ENCODE measurements around the gene TMCO1. TPM values are rescaled to one million over a fixed set of nuclear protein-coding genes. Genes with fewer than 3 reads are reported as not detected.

Gene TMCO1
- total RNA-seq, 1 experiment from 2014 or later: 70.1 TPM

GRCh38 chr1:165726841-165727240 is 41.8 kb downstream of the TMCO1 start:
- no peak overlapping the region for H2AK5ac ChIP-seq (ENCODE audit: insufficient read length, low read length)
- Mint-ChIP-seq H3K4me3 (no peak overlapping the region), H3K27me3 (ENCODE audit: low read depth) (no peaks in the 10 kb centered on the region), H3K9me3 (no peaks in the 10 kb centered on the region), H3K36me3 (ENCODE audit: insufficient read depth in 1 of 3, low read depth in 3 of 3) (peaks cover 0 to 8% (median 4%) of the 10 kb centered on the region in 3 experiments; a peak in 4 of 7 replicates), H3K4me1 (no peaks in the 10 kb centered on the region), H3K27ac (no peak overlapping the region)
- H2AFZ ChIP-seq (ENCODE audit: low read length): no peak overlapping the region
- H3K4me2 ChIP-seq (ENCODE audit: insufficient read depth, insufficient read length, low read length): no peak overlapping the region
- no peaks in the 10 kb centered on the region for H3K79me2 ChIP-seq (ENCODE audit: insufficient read depth, low read length)
- no peaks in the 10 kb centered on the region for H3K23me2 ChIP-seq (ENCODE audit: insufficient read length, low read depth, low read length, poor library complexity, severe bottlenecking)
- H4K8ac ChIP-seq (replicated peaks; ENCODE audit: insufficient read length, low read depth, low read length): no peak overlapping the region
- H3K27ac ChIP-seq (ENCODE audit: insufficient read length, low read depth, low read length): no peak overlapping the region
- H2BK5ac ChIP-seq (ENCODE audit: insufficient read length, low read length): no peak overlapping the region
- no peak overlapping the region for H3K23ac ChIP-seq (ENCODE audit: insufficient read length, low read depth, low read length)
- H2BK20ac ChIP-seq (ENCODE audit: low read depth, low read length, poor library complexity, severe bottlenecking): no peak overlapping the region
- H2BK15ac ChIP-seq (ENCODE audit: low read depth, low read length): no peak overlapping the region
- no peaks in the 10 kb centered on the region for H3K79me1 ChIP-seq (ENCODE audit: insufficient read depth, low read depth, low read length, poor library complexity, severe bottlenecking)
- no peak overlapping the region for H3K18ac ChIP-seq (ENCODE audit: insufficient read length, low read depth, low read length)
- no peak overlapping the region for H3T11ph ChIP-seq (ENCODE audit: low read length)
- H4K5ac ChIP-seq (ENCODE audit: insufficient read length, low read depth, low read length): no peak overlapping the region
- H4K91ac ChIP-seq (ENCODE audit: insufficient read length, low read depth, low read length): no peak overlapping the region
- no peaks in the 10 kb centered on the region for H3K27me3 ChIP-seq (ENCODE audit: insufficient read depth, low read length)
- no peaks in the 10 kb centered on the region for H3K9me3 ChIP-seq (ENCODE audit: control insufficient read depth, low read depth, low read length)
- H4K20me1 ChIP-seq (ENCODE audit: control insufficient read depth, insufficient read depth, insufficient read length): no peaks in the 10 kb centered on the region
- H3K56ac ChIP-seq (ENCODE audit: insufficient read length, low read depth, low read length): no peak overlapping the region
- WGBS (ENCODE audit: extremely low coverage, insufficient read length, low lambda C conversion rate): no CpG with 5 or more reads among the region's 2 CpGs
- TF ChIP-seq, protein P1, sequence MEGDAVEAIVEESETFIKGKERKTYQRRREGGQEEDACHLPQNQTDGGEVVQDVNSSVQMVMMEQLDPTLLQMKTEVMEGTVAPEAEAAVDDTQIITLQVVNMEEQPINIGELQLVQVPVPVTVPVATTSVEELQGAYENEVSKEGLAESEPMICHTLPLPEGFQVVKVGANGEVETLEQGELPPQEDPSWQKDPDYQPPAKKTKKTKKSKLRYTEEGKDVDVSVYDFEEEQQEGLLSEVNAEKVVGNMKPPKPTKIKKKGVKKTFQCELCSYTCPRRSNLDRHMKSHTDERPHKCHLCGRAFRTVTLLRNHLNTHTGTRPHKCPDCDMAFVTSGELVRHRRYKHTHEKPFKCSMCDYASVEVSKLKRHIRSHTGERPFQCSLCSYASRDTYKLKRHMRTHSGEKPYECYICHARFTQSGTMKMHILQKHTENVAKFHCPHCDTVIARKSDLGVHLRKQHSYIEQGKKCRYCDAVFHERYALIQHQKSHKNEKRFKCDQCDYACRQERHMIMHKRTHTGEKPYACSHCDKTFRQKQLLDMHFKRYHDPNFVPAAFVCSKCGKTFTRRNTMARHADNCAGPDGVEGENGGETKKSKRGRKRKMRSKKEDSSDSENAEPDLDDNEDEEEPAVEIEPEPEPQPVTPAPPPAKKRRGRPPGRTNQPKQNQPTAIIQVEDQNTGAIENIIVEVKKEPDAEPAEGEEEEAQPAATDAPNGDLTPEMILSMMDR (conservative IDR thresholded peaks at IDR 0.05): no peak
- no peak overlapping the region for H2BK120ac ChIP-seq (ENCODE audit: low read depth, low read length, poor library complexity, severe bottlenecking)
- H2BK12ac ChIP-seq (ENCODE audit: insufficient read length, low read depth, low read length): no peak overlapping the region
- no peak for DNase-seq
- H3K14ac ChIP-seq (ENCODE audit: insufficient read depth, low read length): no peak overlapping the region
- no peak overlapping the region for H3K4ac ChIP-seq (ENCODE audit: low read depth, low read length)
- no peaks in the 10 kb centered on the region for H3K4me1 ChIP-seq (ENCODE audit: insufficient read depth, low read length)
- H3K9ac ChIP-seq (ENCODE audit: extremely low read depth, insufficient read length, low read length): no peak overlapping the region
